OCI-LY7 (cell line): ENCODE results near the gene RIT2. TPM values are rescaled to one million over a fixed set of nuclear protein-coding genes. Genes with fewer than 3 reads are reported as not detected.

Source experiments
- BruUV-seq: library from RNA; stranded (reverse); fragments of 400-500 nt; replicated peaks from 2 replicates; lab custom pipeline; 2021; lab: Mats Ljungman, UMichigan
- CTCF ChIA-PET: fragments of 300-600 bp; sonication (Branson Sonifier 250); formaldehyde crosslinking; loops from one replicate; lab custom pipeline; 2022; ENCODE audit warnings: antibody characterized with exemption; ENCODE audit not compliant: unreplicated experiment; lab: Charles Lee
- POLR2A ChIA-PET: fragments of 300-600 bp; sonication (Branson Sonifier 250); formaldehyde crosslinking; loops from one replicate; lab custom pipeline; 2022; ENCODE audit warnings: antibody characterized with exemption; lab: Charles Lee
- DNase-seq: peaks from one replicate; pipeline ENCODE4 v3.0.0-alpha.2; 2015; ENCODE audit warnings: low spot score
- H2AFZ ChIP-seq: fragments of 200-600 bp; sonication (generic), shearing (Covaris generic); 2 replicates; pipeline ENCODE4 v1.6.1; 2014; ENCODE audit warnings: mild to moderate bottlenecking, antibody characterized with exemption, low read length, moderate library complexity
- H3K27ac ChIP-seq: fragments of 200-600 bp; sonication (generic); 2 replicates; pipeline ENCODE4 v1.5.1; 2014; ENCODE audit warnings: mixed run types, low read depth, mild to moderate bottlenecking, moderate library complexity, low read length, inconsistent platforms; ENCODE audit not compliant: poor library complexity, severe bottlenecking
- H3K36me3 ChIP-seq: fragments of 200-600 bp; sonication (generic); 2 replicates; pipeline ENCODE4 v1.6.1; 2014; ENCODE audit warnings: mild to moderate bottlenecking, antibody characterized with exemption, low read length, moderate library complexity, mixed read lengths; ENCODE audit not compliant: insufficient read depth
- H3K4me1 ChIP-seq: fragments of 200-600 bp; sonication (generic); 2 replicates; pipeline ENCODE4 v1.5.1; 2014; ENCODE audit warnings: mild to moderate bottlenecking, low read length; ENCODE audit not compliant: insufficient read depth, poor library complexity, severe bottlenecking
- H3K4me2 ChIP-seq: fragments of 200-600 bp; sonication (generic); 2 replicates; pipeline ENCODE4 v1.6.1; 2014; ENCODE audit warnings: mild to moderate bottlenecking, low read length
- H3K4me3 ChIP-seq: fragments of 200-600 bp; sonication (generic); 2 replicates; pipeline ENCODE4 v1.5.1; 2014; ENCODE audit warnings: mild to moderate bottlenecking, low read depth, low read length; ENCODE audit not compliant: poor library complexity, severe bottlenecking
- H3K79me2 ChIP-seq: fragments of 200-600 bp; sonication (generic); 2 replicates; pipeline ENCODE4 v1.6.1; 2016; ENCODE audit warnings: low read depth, mild to moderate bottlenecking, low read length, moderate library complexity, mixed read lengths; ENCODE audit not compliant: insufficient read depth
- H3K9me2 ChIP-seq: fragments of 200-600 bp; sonication (generic); 2 replicates; pipeline ENCODE4 v1.6.1; 2016; ENCODE audit warnings: mild to moderate bottlenecking, low read length, mixed read lengths; ENCODE audit not compliant: insufficient read depth
- H3K9me3 ChIP-seq: fragments of 200-600 bp; sonication (generic); 2 replicates; pipeline ENCODE4 v1.6.1; 2014; ENCODE audit warnings: mild to moderate bottlenecking, mixed run types, low read length, mixed read lengths
- H4K20me1 ChIP-seq: fragments of 200-600 bp; sonication (generic); 2 replicates; pipeline ENCODE4 v1.6.1; 2014; ENCODE audit warnings: mild to moderate bottlenecking, antibody characterized with exemption, low read length, moderate library complexity, mixed read lengths; ENCODE audit not compliant: insufficient read depth
- EZH2phosphoT487 ChIP-seq: fragments of 200-600 bp; sonication (generic); IDR thresholded peaks from 2 replicates; pipeline ENCODE4 v1.6.1; 2018; ENCODE audit warnings: low read depth, borderline replicate concordance, mild to moderate bottlenecking, mixed run types, antibody characterized with exemption, low read length, moderate library complexity, mixed read lengths
- intact Hi-C: fragments of 100-400 bp; cut with micrococcal nuclease; formaldehyde crosslinking; loops from one replicate; pipeline ENCODE4 v1.10.0; 2022; ENCODE audit not compliant: unreplicated experiment
- total RNA-seq, 2 experiments: library from RNA; depleted of rRNA in 1 of 2; stranded (reverse); fragments of >200 nt in 1 of 2; shearing (Covaris generic) in 1 of 2; gene quantifications; 2 replicates each; pipeline ENCODE4 v1.2.3, GENCODE V29; 2014 to 2022
- TF ChIP-seq, protein P1 (sequence below): fragments of 200-600 bp; sonication (generic); conservative IDR thresholded peaks from 2 replicates; pipeline ENCODE4 v1.5.1; 2014; ENCODE audit warnings: mild to moderate bottlenecking, antibody characterized with exemption, low read length, moderate library complexity, mixed read lengths

The RIT2 gene
- total RNA-seq, 2 experiments from 2014 or later: not detected

DNA sequence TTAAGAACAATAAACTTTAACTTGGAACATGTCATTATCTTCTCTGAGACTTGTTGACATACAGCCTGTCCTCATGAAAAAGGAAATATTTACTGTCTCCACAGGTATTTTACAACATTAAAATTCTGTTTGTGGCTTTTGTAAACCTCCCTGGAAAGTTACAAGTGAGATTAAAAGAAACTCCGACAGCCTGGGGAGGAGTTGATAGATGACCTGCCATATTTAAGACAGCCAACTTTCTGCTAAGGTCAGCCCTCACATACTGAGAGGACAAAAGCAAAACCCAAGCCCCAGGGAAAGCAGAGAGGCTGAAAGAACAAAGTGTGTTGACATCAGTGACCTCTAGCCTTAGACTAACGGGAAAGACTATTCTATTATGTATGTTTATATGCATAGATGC, 350.2 kb downstream of the RIT2 start:
- Histone ChIP-seq H3K9me2 (no peaks in the 10 kb centered on the region), H3K27ac (no peak overlapping the region), H3K9me3 (no peaks in the 10 kb centered on the region), H4K20me1 (no peaks in the 10 kb centered on the region), H3K36me3 (no peaks in the 10 kb centered on the region), H3K4me2 (no peak overlapping the region), H2AFZ (no peak overlapping the region), H3K79me2 (no peaks in the 10 kb centered on the region), H3K4me1 (no peaks in the 10 kb centered on the region), H3K4me3 (no peak overlapping the region)
- ChIA-PET CTCF (no interaction called here), POLR2A (no interaction called here)
- DNase-seq: no peak
- intact Hi-C loops: no loop called here
- no TSS peak for BruUV-seq
- TF ChIP-seq EZH2phosphoT487: no peak
- TF ChIP-seq, protein P1, sequence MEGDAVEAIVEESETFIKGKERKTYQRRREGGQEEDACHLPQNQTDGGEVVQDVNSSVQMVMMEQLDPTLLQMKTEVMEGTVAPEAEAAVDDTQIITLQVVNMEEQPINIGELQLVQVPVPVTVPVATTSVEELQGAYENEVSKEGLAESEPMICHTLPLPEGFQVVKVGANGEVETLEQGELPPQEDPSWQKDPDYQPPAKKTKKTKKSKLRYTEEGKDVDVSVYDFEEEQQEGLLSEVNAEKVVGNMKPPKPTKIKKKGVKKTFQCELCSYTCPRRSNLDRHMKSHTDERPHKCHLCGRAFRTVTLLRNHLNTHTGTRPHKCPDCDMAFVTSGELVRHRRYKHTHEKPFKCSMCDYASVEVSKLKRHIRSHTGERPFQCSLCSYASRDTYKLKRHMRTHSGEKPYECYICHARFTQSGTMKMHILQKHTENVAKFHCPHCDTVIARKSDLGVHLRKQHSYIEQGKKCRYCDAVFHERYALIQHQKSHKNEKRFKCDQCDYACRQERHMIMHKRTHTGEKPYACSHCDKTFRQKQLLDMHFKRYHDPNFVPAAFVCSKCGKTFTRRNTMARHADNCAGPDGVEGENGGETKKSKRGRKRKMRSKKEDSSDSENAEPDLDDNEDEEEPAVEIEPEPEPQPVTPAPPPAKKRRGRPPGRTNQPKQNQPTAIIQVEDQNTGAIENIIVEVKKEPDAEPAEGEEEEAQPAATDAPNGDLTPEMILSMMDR: no peak

DNA sequence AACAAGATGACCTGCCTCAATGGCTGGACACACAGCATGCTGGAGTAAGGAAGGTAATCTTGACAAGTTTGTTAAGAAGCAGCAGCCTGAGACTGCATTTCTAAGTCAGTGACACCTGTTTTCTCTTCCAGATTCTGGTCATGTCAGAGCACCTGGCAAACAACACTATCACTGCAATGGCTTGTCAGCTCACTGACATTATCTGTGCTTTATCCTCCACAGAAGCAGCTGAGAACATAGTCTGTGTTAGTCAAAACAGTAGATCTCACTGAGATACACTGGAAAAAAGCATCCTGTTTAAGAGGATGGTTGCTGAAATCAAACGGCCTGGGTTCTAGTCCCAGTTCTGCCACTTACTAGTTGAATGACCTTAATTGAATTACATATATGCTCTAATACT, 355.2 kb downstream of the RIT2 start:
- POLR2A ChIA-PET: no interaction called here
- intact Hi-C loops: no loop called here
- CTCF ChIA-PET: no interaction called here
- H3K36me3 ChIP-seq: no peaks in the 10 kb centered on the region
- H3K9me3 ChIP-seq: no peaks in the 10 kb centered on the region
- TF ChIP-seq, protein P1: no peak
- TF ChIP-seq EZH2phosphoT487: no peak
- no peak overlapping the region for H3K4me2 ChIP-seq
- no peak for DNase-seq
- no peak overlapping the region for H3K27ac ChIP-seq
- no peak overlapping the region for H2AFZ ChIP-seq
- no TSS peak for BruUV-seq
- no peaks in the 10 kb centered on the region for H3K79me2 ChIP-seq
- no peaks in the 10 kb centered on the region for H3K4me1 ChIP-seq
- H3K9me2 ChIP-seq: no peaks in the 10 kb centered on the region
- no peak overlapping the region for H3K4me3 ChIP-seq
- H4K20me1 ChIP-seq: no peaks in the 10 kb centered on the region

DNA sequence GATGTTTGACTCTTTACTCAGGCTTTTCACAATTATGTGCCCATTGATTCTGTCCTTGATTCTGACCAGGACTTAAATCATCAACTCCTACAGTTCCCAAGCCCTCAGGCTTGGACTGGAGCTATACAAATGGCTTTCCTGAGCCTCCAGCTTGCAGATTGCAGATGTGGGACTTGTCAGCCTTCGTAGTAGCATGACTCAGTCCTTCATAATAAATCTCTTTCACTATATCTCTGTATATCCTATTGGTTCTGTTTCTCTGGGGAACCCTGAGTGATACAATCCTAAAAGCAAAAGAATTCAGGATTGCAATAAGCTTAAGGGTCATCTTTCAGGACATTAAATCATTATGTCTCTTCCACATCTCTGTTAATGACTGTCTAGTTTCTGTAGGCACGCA, 356.6 kb downstream of the RIT2 start:
- CTCF ChIA-PET: no interaction called here

More for the DNA sequence above, 356.6 kb downstream of the RIT2 start:
- Histone ChIP-seq H3K4me3 (no peak overlapping the region), H2AFZ (no peak overlapping the region), H3K36me3 (no peaks in the 10 kb centered on the region), H3K9me3 (no peaks in the 10 kb centered on the region), H4K20me1 (no peaks in the 10 kb centered on the region), H3K4me2 (no peak overlapping the region), H3K9me2 (no peaks in the 10 kb centered on the region), H3K27ac (no peak overlapping the region), H3K79me2 (no peaks in the 10 kb centered on the region), H3K4me1 (no peaks in the 10 kb centered on the region)
- TF ChIP-seq EZH2phosphoT487: no peak
- TF ChIP-seq, protein P1: no peak
- POLR2A ChIA-PET: no interaction called here
- intact Hi-C loops: no loop called here
- DNase-seq: no peak
- BruUV-seq: no TSS peak
